OCI-LY7 (cell line): ENCODE measurements around the gene HDAC7. TPM values are rescaled to one million over a fixed set of nuclear protein-coding genes. Genes with fewer than 3 reads are reported as not detected.

Experiments used
- BruUV-seq: library from RNA; stranded (reverse); fragments of 400-500 nt; replicated peaks from 2 replicates; lab custom pipeline; 2021; lab: Mats Ljungman, UMichigan
- CTCF ChIA-PET: fragments of 300-600 bp; sonication (Branson Sonifier 250); formaldehyde crosslinking; loops from one replicate; lab custom pipeline; 2022; ENCODE audit warnings: antibody characterized with exemption; ENCODE audit not compliant: unreplicated experiment; lab: Charles Lee
- POLR2A ChIA-PET: fragments of 300-600 bp; sonication (Branson Sonifier 250); formaldehyde crosslinking; loops from one replicate; lab custom pipeline; 2022; ENCODE audit warnings: antibody characterized with exemption; lab: Charles Lee
- DNase-seq: peaks from one replicate; pipeline ENCODE4 v3.0.0-alpha.2; 2015; ENCODE audit warnings: low spot score
- H2AFZ ChIP-seq: fragments of 200-600 bp; sonication (generic), shearing (Covaris generic); 2 replicates; pipeline ENCODE4 v1.6.1; 2014; ENCODE audit warnings: mild to moderate bottlenecking, antibody characterized with exemption, low read length, moderate library complexity
- H3K27ac ChIP-seq: fragments of 200-600 bp; sonication (generic); 2 replicates; pipeline ENCODE4 v1.5.1; 2014; ENCODE audit warnings: mixed run types, low read depth, mild to moderate bottlenecking, moderate library complexity, low read length, inconsistent platforms; ENCODE audit not compliant: poor library complexity, severe bottlenecking
- H3K36me3 ChIP-seq: fragments of 200-600 bp; sonication (generic); 2 replicates; pipeline ENCODE4 v1.6.1; 2014; ENCODE audit warnings: mild to moderate bottlenecking, antibody characterized with exemption, low read length, moderate library complexity, mixed read lengths; ENCODE audit not compliant: insufficient read depth
- H3K4me1 ChIP-seq: fragments of 200-600 bp; sonication (generic); 2 replicates; pipeline ENCODE4 v1.5.1; 2014; ENCODE audit warnings: mild to moderate bottlenecking, low read length; ENCODE audit not compliant: insufficient read depth, poor library complexity, severe bottlenecking
- H3K4me2 ChIP-seq: fragments of 200-600 bp; sonication (generic); 2 replicates; pipeline ENCODE4 v1.6.1; 2014; ENCODE audit warnings: mild to moderate bottlenecking, low read length
- H3K4me3 ChIP-seq: fragments of 200-600 bp; sonication (generic); 2 replicates; pipeline ENCODE4 v1.5.1; 2014; ENCODE audit warnings: mild to moderate bottlenecking, low read depth, low read length; ENCODE audit not compliant: poor library complexity, severe bottlenecking
- H3K79me2 ChIP-seq: fragments of 200-600 bp; sonication (generic); 2 replicates; pipeline ENCODE4 v1.6.1; 2016; ENCODE audit warnings: low read depth, mild to moderate bottlenecking, low read length, moderate library complexity, mixed read lengths; ENCODE audit not compliant: insufficient read depth
- H3K9me2 ChIP-seq: fragments of 200-600 bp; sonication (generic); 2 replicates; pipeline ENCODE4 v1.6.1; 2016; ENCODE audit warnings: mild to moderate bottlenecking, low read length, mixed read lengths; ENCODE audit not compliant: insufficient read depth
- H3K9me3 ChIP-seq: fragments of 200-600 bp; sonication (generic); 2 replicates; pipeline ENCODE4 v1.6.1; 2014; ENCODE audit warnings: mild to moderate bottlenecking, mixed run types, low read length, mixed read lengths
- H4K20me1 ChIP-seq: fragments of 200-600 bp; sonication (generic); 2 replicates; pipeline ENCODE4 v1.6.1; 2014; ENCODE audit warnings: mild to moderate bottlenecking, antibody characterized with exemption, low read length, moderate library complexity, mixed read lengths; ENCODE audit not compliant: insufficient read depth
- CTCF ChIP-seq: fragments of 200-600 bp; sonication (generic); conservative IDR thresholded peaks from 2 replicates; pipeline ENCODE4 v1.5.1; 2014; ENCODE audit warnings: mild to moderate bottlenecking, antibody characterized with exemption, low read length, moderate library complexity, mixed read lengths
- EZH2phosphoT487 ChIP-seq: fragments of 200-600 bp; sonication (generic); IDR thresholded peaks from 2 replicates; pipeline ENCODE4 v1.6.1; 2018; ENCODE audit warnings: low read depth, borderline replicate concordance, mild to moderate bottlenecking, mixed run types, antibody characterized with exemption, low read length, moderate library complexity, mixed read lengths
- intact Hi-C: fragments of 100-400 bp; cut with micrococcal nuclease; formaldehyde crosslinking; loops from one replicate; pipeline ENCODE4 v1.10.0; 2022; ENCODE audit not compliant: unreplicated experiment
- total RNA-seq, 2 experiments: library from RNA; depleted of rRNA in 1 of 2; stranded (reverse); fragments of >200 nt in 1 of 2; shearing (Covaris generic) in 1 of 2; gene quantifications; 2 replicates each; pipeline ENCODE4 v1.2.3, GENCODE V29; 2014 to 2022

The HDAC7 gene
- total RNA-seq, 2 experiments from 2014 or later: 45.9 to 131 TPM

GRCh38 chr12:47795814-47796411 lies 23.8 kb downstream of the HDAC7 start:
- DNase-seq: no peak
- BruUV-seq: no TSS peak
- peaks cover 9% of the 10 kb centered on the region for H3K4me1 ChIP-seq
- no peaks in the 10 kb centered on the region for H3K9me2 ChIP-seq
- H3K4me2 ChIP-seq: no peak overlapping the region
- no peak overlapping the region for H2AFZ ChIP-seq
- no peak overlapping the region for H3K4me3 ChIP-seq
- H3K27ac ChIP-seq: no peak overlapping the region
- POLR2A ChIA-PET: interaction anchor here (2.4 kb wide), 1 partner anchor 37 kb away, joined by 8 read pairs; no protein-coding TSS in a partner anchor
- CTCF ChIA-PET: interaction anchor here (2.9 kb wide), 1 partner anchor 12 kb away, joined by 9 read pairs; no protein-coding TSS in a partner anchor
- peaks cover 62% of the 10 kb centered on the region for H3K36me3 ChIP-seq
- no peaks in the 10 kb centered on the region for H3K9me3 ChIP-seq
- no peaks in the 10 kb centered on the region for H3K79me2 ChIP-seq
- intact Hi-C loops: loop anchor here (2.0 kb wide), 1 partner anchor 153 kb away; no protein-coding TSS in a partner anchor
- no peaks in the 10 kb centered on the region for H4K20me1 ChIP-seq
- TF ChIP-seq EZH2phosphoT487 (no peak), CTCF (no peak)

DNA sequence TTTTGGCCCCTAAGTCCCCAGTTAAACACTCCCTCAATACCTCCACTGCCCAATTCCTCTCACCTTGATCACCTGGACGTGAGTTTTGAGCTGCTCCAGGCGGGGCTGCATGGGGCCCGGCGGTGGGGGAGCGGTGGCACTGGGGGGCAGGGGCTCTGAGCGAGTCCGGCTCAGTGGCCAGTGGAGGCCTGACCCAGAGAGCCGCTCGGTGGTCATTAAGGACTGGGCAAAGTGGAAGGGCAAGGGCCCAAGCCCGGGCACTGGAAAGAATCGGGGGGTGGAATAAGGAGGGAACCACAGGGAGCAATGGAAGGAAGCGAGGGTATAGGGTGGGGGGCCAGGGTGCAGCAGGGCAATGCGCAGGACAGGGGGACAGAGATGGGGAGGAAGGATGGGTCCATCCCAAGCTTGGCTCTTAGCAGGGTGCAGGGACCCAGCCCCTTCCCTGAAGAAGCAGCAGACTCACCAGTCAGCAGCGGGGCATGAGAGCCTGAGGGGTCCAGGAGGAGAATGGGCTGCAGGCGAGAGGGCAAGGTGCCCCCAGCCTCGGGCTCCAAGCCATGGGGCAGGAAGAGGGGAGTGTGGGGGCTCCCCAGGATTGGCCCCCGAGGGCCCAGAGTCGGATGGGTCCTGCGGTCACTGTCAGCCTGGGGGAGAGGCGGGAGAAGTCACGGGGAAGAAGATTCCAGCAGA lies 24.4 kb downstream of the HDAC7 start:
- H3K4me2 ChIP-seq: no peak overlapping the region
- POLR2A ChIA-PET: no interaction called here
- intact Hi-C loops: no loop called here
- H3K4me3 ChIP-seq: no peak overlapping the region
- peaks cover 9% of the 10 kb centered on the region for H3K4me1 ChIP-seq
- TF ChIP-seq EZH2phosphoT487 (no peak), CTCF (no peak)
- no peaks in the 10 kb centered on the region for H3K79me2 ChIP-seq
- no TSS peak for BruUV-seq
- no peak overlapping the region for H2AFZ ChIP-seq
- no peak for DNase-seq
- H3K27ac ChIP-seq: no peak overlapping the region
- peaks cover 68% of the 10 kb centered on the region for H3K36me3 ChIP-seq
- CTCF ChIA-PET: no interaction called here
- H3K9me3 ChIP-seq: no peaks in the 10 kb centered on the region
- no peaks in the 10 kb centered on the region for H3K9me2 ChIP-seq
- H4K20me1 ChIP-seq: no peaks in the 10 kb centered on the region

DNA sequence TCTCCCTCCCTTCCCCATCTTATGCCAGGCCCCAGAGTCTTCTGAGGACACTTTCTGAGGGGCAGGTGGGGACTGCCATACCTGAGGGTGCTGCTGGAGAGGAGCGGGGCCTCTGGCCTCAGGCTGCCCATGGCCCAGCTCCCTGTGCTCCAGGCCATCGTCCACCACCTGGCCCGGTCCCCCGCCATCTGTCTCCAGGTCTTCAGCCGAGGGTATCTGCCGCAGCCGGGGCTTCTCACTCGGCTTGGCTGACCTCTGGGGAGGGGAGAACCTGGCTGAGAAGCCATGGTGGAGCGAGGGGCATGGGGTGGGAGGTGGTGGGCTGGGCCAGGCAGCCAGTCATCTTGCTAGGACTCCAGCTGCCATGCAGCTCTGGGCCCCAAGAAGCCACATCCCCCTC lies 25.0 kb downstream of the HDAC7 start:
- Histone ChIP-seq H2AFZ (no peak overlapping the region), H3K4me1 (peaks cover 9% of the 10 kb centered on the region), H3K36me3 (peaks cover 74% of the 10 kb centered on the region), H3K4me3 (no peak overlapping the region), H4K20me1 (no peaks in the 10 kb centered on the region), H3K79me2 (no peaks in the 10 kb centered on the region), H3K27ac (no peak overlapping the region), H3K9me2 (no peaks in the 10 kb centered on the region), H3K9me3 (no peaks in the 10 kb centered on the region), H3K4me2 (no peak overlapping the region)
- ChIA-PET CTCF (no interaction called here), POLR2A (interaction anchor here (0.6 kb wide), 1 partner anchor 42 kb away, joined by 3 read pairs; no protein-coding TSS in a partner anchor)
- no peak for DNase-seq
- no TSS peak for BruUV-seq
- intact Hi-C loops: no loop called here
- TF ChIP-seq CTCF (no peak), EZH2phosphoT487 (no peak)
